ENCODE results near the gene RNF213.

RNF213 gene

GRCh38 chr17:80389011-80389995 lies 128.7 kb downstream of the RNF213 start:
- H3K27ac ChIP-seq (ENCODE audit: insufficient read depth in 1 of 2, low read depth in 1 of 2, low read length in 2 of 2, poor library complexity in 1 of 2, severe bottlenecking in 2 of 2): no peak overlapping the region
- H3K4me3 ChIP-seq (ENCODE audit: control insufficient read depth in 1 of 7, extremely low read depth in 1 of 7, insufficient read depth in 4 of 7, low read depth in 2 of 7, low read length in 6 of 7): no peak overlapping the region
- H3K4me1 ChIP-seq (ENCODE audit: control extremely low read depth in 1 of 4, control insufficient read depth in 4 of 4, insufficient read depth in 4 of 4, low read length in 3 of 4): no peaks in the 10 kb centered on the region
- no peaks in the 10 kb centered on the region for H3K27me3 ChIP-seq (replicated peaks in 2 of 5; ENCODE audit: control insufficient read depth in 4 of 5, insufficient read depth in 5 of 5, low read length in 4 of 5)
- no peaks in the 10 kb centered on the region for H3K9me3 ChIP-seq (ENCODE audit: control extremely low read depth in 1 of 5, control insufficient read depth in 4 of 5, insufficient read depth in 2 of 5, low read depth in 1 of 5, low read length in 4 of 5)
- ChIA-PET POLR2A (no interaction called here), CTCF (no interaction called here)
- WGBS (ENCODE audit: insufficient coverage): 97% methylated on average over 22 of the region's 22 CpGs
- no peak for DNase-seq
- H3K36me3 ChIP-seq (ENCODE audit: control insufficient read depth in 4 of 4, insufficient read depth in 4 of 4, low read length in 3 of 4): peaks cover 19 to 88% (median 67%) of the 10 kb centered on the region in 4 experiments

- ChIA-PET POLR2A (no interaction called here), CTCF (interaction anchor here (0.9 to 1.1 kb wide), 2 partner anchors 16 to 241 kb away, joined by 3 read pairs; no protein-coding TSS in a partner anchor)
- WGBS (ENCODE audit: insufficient coverage): 90% methylated on average over 13 of the region's 15 CpGs
- Histone ChIP-seq H3K27me3 (replicated peaks in 2 of 5; ENCODE audit: control insufficient read depth in 4 of 5, insufficient read depth in 5 of 5, low read length in 4 of 5) (no peaks in the 10 kb centered on the region), H3K9me3 (ENCODE audit: control extremely low read depth in 1 of 5, control insufficient read depth in 4 of 5, insufficient read depth in 2 of 5, low read depth in 1 of 5, low read length in 4 of 5) (no peaks in the 10 kb centered on the region), H3K4me1 (ENCODE audit: control extremely low read depth in 1 of 4, control insufficient read depth in 4 of 4, insufficient read depth in 4 of 4, low read length in 3 of 4) (no peaks in the 10 kb centered on the region), H3K27ac (ENCODE audit: insufficient read depth in 1 of 2, low read depth in 1 of 2, low read length in 2 of 2, poor library complexity in 1 of 2, severe bottlenecking in 2 of 2) (no peak overlapping the region), H3K36me3 (ENCODE audit: control insufficient read depth in 4 of 4, insufficient read depth in 4 of 4, low read length in 3 of 4) (peaks cover 15 to 66% (median 50%) of the 10 kb centered on the region in 4 experiments), H3K4me3 (ENCODE audit: control insufficient read depth in 1 of 7, extremely low read depth in 1 of 7, insufficient read depth in 4 of 7, low read depth in 2 of 7, low read length in 6 of 7) (no peak overlapping the region)
- DNase-seq: no peak
Observed at GRCh38 chr17:80393241-80393890, 132.7 kb downstream of the RNF213 start.

- no peak for DNase-seq
- WGBS (ENCODE audit: insufficient coverage): 100% methylated on average over 4 of the region's 4 CpGs
- no peaks in the 10 kb centered on the region for H3K27me3 ChIP-seq (replicated peaks in 2 of 5; ENCODE audit: control insufficient read depth in 4 of 5, insufficient read depth in 5 of 5, low read length in 4 of 5)
- H3K4me3 ChIP-seq (ENCODE audit: control insufficient read depth in 1 of 7, extremely low read depth in 1 of 7, insufficient read depth in 4 of 7, low read depth in 2 of 7, low read length in 6 of 7): no peak overlapping the region
- no peaks in the 10 kb centered on the region for H3K4me1 ChIP-seq (ENCODE audit: control extremely low read depth in 1 of 4, control insufficient read depth in 4 of 4, insufficient read depth in 4 of 4, low read length in 3 of 4)
- ChIA-PET CTCF (interaction anchor here (0.9 kb wide), 1 partner anchor 17 kb away, joined by 3 read pairs; no protein-coding TSS in a partner anchor), POLR2A (no interaction called here)
- H3K9me3 ChIP-seq (ENCODE audit: control extremely low read depth in 1 of 5, control insufficient read depth in 4 of 5, insufficient read depth in 2 of 5, low read depth in 1 of 5, low read length in 4 of 5): no peaks in the 10 kb centered on the region
- peaks cover 13 to 60% (median 45%) of the 10 kb centered on the region in 4 experiments for H3K36me3 ChIP-seq (ENCODE audit: control insufficient read depth in 4 of 4, insufficient read depth in 4 of 4, low read length in 3 of 4)
- no peak overlapping the region for H3K27ac ChIP-seq (ENCODE audit: insufficient read depth in 1 of 2, low read depth in 1 of 2, low read length in 2 of 2, poor library complexity in 1 of 2, severe bottlenecking in 2 of 2)
Observed at GRCh38 chr17:80393961-80394360, 133.3 kb downstream of the RNF213 start.

GRCh38 chr17:80394629-80395216 lies 134.1 kb downstream of the RNF213 start:
- Histone ChIP-seq H3K36me3 (ENCODE audit: control insufficient read depth in 4 of 4, insufficient read depth in 4 of 4, low read length in 3 of 4) (peaks cover 7 to 52% (median 37%) of the 10 kb centered on the region in 4 experiments), H3K27me3 (replicated peaks in 2 of 5; ENCODE audit: control insufficient read depth in 4 of 5, insufficient read depth in 5 of 5, low read length in 4 of 5) (no peaks in the 10 kb centered on the region), H3K4me3 (ENCODE audit: control insufficient read depth in 1 of 7, extremely low read depth in 1 of 7, insufficient read depth in 4 of 7, low read depth in 2 of 7, low read length in 6 of 7) (no peak overlapping the region), H3K4me1 (ENCODE audit: control extremely low read depth in 1 of 4, control insufficient read depth in 4 of 4, insufficient read depth in 4 of 4, low read length in 3 of 4) (no peaks in the 10 kb centered on the region), H3K27ac (ENCODE audit: insufficient read depth in 1 of 2, low read depth in 1 of 2, low read length in 2 of 2, poor library complexity in 1 of 2, severe bottlenecking in 2 of 2) (no peak overlapping the region), H3K9me3 (ENCODE audit: control extremely low read depth in 1 of 5, control insufficient read depth in 4 of 5, insufficient read depth in 2 of 5, low read depth in 1 of 5, low read length in 4 of 5) (no peaks in the 10 kb centered on the region)
- WGBS (ENCODE audit: insufficient coverage): over 99% methylated on average over 10 of the region's 11 CpGs
- DNase-seq: no peak
- ChIA-PET POLR2A (no interaction called here), CTCF (no interaction called here)

GRCh38 chr17:80395402-80396151 lies 134.9 kb downstream of the RNF213 start:
- CTCF ChIA-PET: no interaction called here
- POLR2A ChIA-PET: interaction anchor here (1.0 kb wide), 1 partner anchor 11 kb away, joined by 4 read pairs; no protein-coding TSS in a partner anchor
- H3K27ac ChIP-seq (ENCODE audit: insufficient read depth in 1 of 2, low read depth in 1 of 2, low read length in 2 of 2, poor library complexity in 1 of 2, severe bottlenecking in 2 of 2): no peak overlapping the region

GRCh38 chr17:80396157-80397033 lies 135.7 kb downstream of the RNF213 start:
- H3K4me3 ChIP-seq (ENCODE audit: control insufficient read depth in 1 of 7, extremely low read depth in 1 of 7, insufficient read depth in 4 of 7, low read depth in 2 of 7, low read length in 6 of 7): no peak overlapping the region
- DNase-seq: no peak
- ChIA-PET CTCF (no interaction called here), POLR2A (interaction anchor here (1.0 kb wide), 1 partner anchor 12 kb away, joined by 4 read pairs; no protein-coding TSS in a partner anchor)
- WGBS (ENCODE audit: insufficient coverage): 85% methylated on average over 6 of the region's 9 CpGs
- no peaks in the 10 kb centered on the region for H3K9me3 ChIP-seq (ENCODE audit: control extremely low read depth in 1 of 5, control insufficient read depth in 4 of 5, insufficient read depth in 2 of 5, low read depth in 1 of 5, low read length in 4 of 5)
- no peaks in the 10 kb centered on the region for H3K4me1 ChIP-seq (ENCODE audit: control extremely low read depth in 1 of 4, control insufficient read depth in 4 of 4, insufficient read depth in 4 of 4, low read length in 3 of 4)
- H3K36me3 ChIP-seq (ENCODE audit: control insufficient read depth in 4 of 4, insufficient read depth in 4 of 4, low read length in 3 of 4): peaks cover 4 to 40% (median 27%) of the 10 kb centered on the region in 4 experiments
- no peaks in the 10 kb centered on the region for H3K27me3 ChIP-seq (replicated peaks in 2 of 5; ENCODE audit: control insufficient read depth in 4 of 5, insufficient read depth in 5 of 5, low read length in 4 of 5)
- H3K27ac ChIP-seq (ENCODE audit: insufficient read depth in 1 of 2, low read depth in 1 of 2, low read length in 2 of 2, poor library complexity in 1 of 2, severe bottlenecking in 2 of 2): no peak overlapping the region

More at GRCh38 chr17:80395402-80396151, 134.9 kb downstream of the RNF213 start:
- Histone ChIP-seq H3K4me1 (ENCODE audit: control extremely low read depth in 1 of 4, control insufficient read depth in 4 of 4, insufficient read depth in 4 of 4, low read length in 3 of 4) (no peaks in the 10 kb centered on the region), H3K4me3 (ENCODE audit: control insufficient read depth in 1 of 7, extremely low read depth in 1 of 7, insufficient read depth in 4 of 7, low read depth in 2 of 7, low read length in 6 of 7) (no peak overlapping the region), H3K36me3 (ENCODE audit: control insufficient read depth in 4 of 4, insufficient read depth in 4 of 4, low read length in 3 of 4) (peaks cover 4 to 45% (median 30%) of the 10 kb centered on the region in 4 experiments), H3K9me3 (ENCODE audit: control extremely low read depth in 1 of 5, control insufficient read depth in 4 of 5, insufficient read depth in 2 of 5, low read depth in 1 of 5, low read length in 4 of 5) (no peaks in the 10 kb centered on the region), H3K27me3 (replicated peaks in 2 of 5; ENCODE audit: control insufficient read depth in 4 of 5, insufficient read depth in 5 of 5, low read length in 4 of 5) (no peaks in the 10 kb centered on the region)
- peak in 2 of 3 donors; percentile 9 to 11 for DNase-seq
- 86% methylated on average over 14 of the region's 15 CpGs for WGBS (ENCODE audit: insufficient coverage)
